ENCODE measurements around the gene WNK1. TPM values are rescaled to one million over a fixed set of nuclear protein-coding genes. Genes with fewer than 3 reads are reported as not detected.
"Not testable (repeated sequence)": the region's sequence is repeated elsewhere in the genome, so short reads cannot be mapped to it uniquely, and the experiment has no call there.

WNK1 gene
- total and polyA plus RNA-seq, 2 donors, result 71.0 to 155 TPM

GRCh38 chr12:778615-779014, 26.2 kb downstream of the WNK1 start:
- no peak for DNase-seq (ENCODE audit: extremely low spot score)
- 90% methylated on average over 6 of the region's 6 CpGs for WGBS
- Histone ChIP-seq H3K4me1 (ENCODE audit: insufficient read depth) (peaks cover 2% of the 10 kb centered on the region), H3K36me3 (ENCODE audit: insufficient read depth) (no peaks in the 10 kb centered on the region), H3K27ac (ENCODE audit: low read depth) (no peak overlapping the region), H3K4me3 (ENCODE audit: low read depth, low read length) (no peak overlapping the region)

- Histone ChIP-seq H3K36me3 (ENCODE audit: insufficient read depth) (no peaks in the 10 kb centered on the region), H3K4me1 (ENCODE audit: insufficient read depth) (peaks cover 2% of the 10 kb centered on the region), H3K4me3 (ENCODE audit: low read depth, low read length) (no peak overlapping the region), H3K27ac (ENCODE audit: low read depth) (no peak overlapping the region)
- whole genome bisulfite sequencing, result 34% methylated on average over 4 of the region's 4 CpGs
- DNase-seq (ENCODE audit: extremely low spot score), result no peak
These were observed 27.7 kb downstream of the WNK1 start for GRCh38 chr12:779745-780734.

- no peak for DNase-seq (ENCODE audit: extremely low spot score)
- Histone ChIP-seq H3K36me3 (ENCODE audit: insufficient read depth) (no peaks in the 10 kb centered on the region), H3K4me3 (ENCODE audit: low read depth, low read length) (no peak overlapping the region), H3K4me1 (ENCODE audit: insufficient read depth) (peaks cover 2% of the 10 kb centered on the region), H3K27ac (ENCODE audit: low read depth) (no peak overlapping the region)
- 83% methylated on average over 2 of the region's 2 CpGs for WGBS
These were observed 28.5 kb downstream of the WNK1 start for GRCh38 chr12:780750-781379.

GRCh38 chr12:785706-786105, 33.3 kb downstream of the WNK1 start:
- no peak overlapping the region for H3K4me3 ChIP-seq (ENCODE audit: low read depth, low read length)
- H3K27ac ChIP-seq (ENCODE audit: low read depth), result no peak overlapping the region
- H3K36me3 ChIP-seq (ENCODE audit: insufficient read depth), result no peaks in the 10 kb centered on the region
- peaks cover 2% of the 10 kb centered on the region for H3K4me1 ChIP-seq (ENCODE audit: insufficient read depth)
- WGBS, result 76% methylated on average over 2 of the region's 2 CpGs
- DNase-seq (ENCODE audit: extremely low spot score), result no peak

- Histone ChIP-seq H3K27ac (ENCODE audit: low read depth) (no peak overlapping the region), H3K4me1 (ENCODE audit: insufficient read depth) (no peaks in the 10 kb centered on the region), H3K4me3 (ENCODE audit: low read depth, low read length) (no peak overlapping the region), H3K36me3 (ENCODE audit: insufficient read depth) (no peaks in the 10 kb centered on the region)
- WGBS, result 97% methylated on average over 4 of the region's 4 CpGs
- DNase-seq (ENCODE audit: extremely low spot score), result no peak
These were observed 35.9 kb downstream of the WNK1 start for GRCh38 chr12:788288-788687.

GRCh38 chr12:788762-789161, 36.4 kb downstream of the WNK1 start:
- not testable (repeated sequence) for H3K4me3 ChIP-seq (ENCODE audit: low read depth, low read length); H3K27ac ChIP-seq (ENCODE audit: low read depth); H3K36me3 ChIP-seq (ENCODE audit: insufficient read depth); H3K4me1 ChIP-seq (ENCODE audit: insufficient read depth); DNase-seq (ENCODE audit: extremely low spot score)
- 94% methylated on average over 4 of the region's 4 CpGs for WGBS

- H3K36me3 ChIP-seq (ENCODE audit: insufficient read depth), result no peaks in the 10 kb centered on the region
- no peak for DNase-seq (ENCODE audit: extremely low spot score)
- no peak overlapping the region for H3K27ac ChIP-seq (ENCODE audit: low read depth)
- no peak overlapping the region for H3K4me3 ChIP-seq (ENCODE audit: low read depth, low read length)
- WGBS, result 55% methylated on average over 3 of the region's 3 CpGs
- H3K4me1 ChIP-seq (ENCODE audit: insufficient read depth), result no peaks in the 10 kb centered on the region
These were observed 37.6 kb downstream of the WNK1 start for GRCh38 chr12:789852-790563.

GRCh38 chr12:790608-791007, 38.2 kb downstream of the WNK1 start:
- Histone ChIP-seq H3K27ac (ENCODE audit: low read depth) (no peak overlapping the region), H3K36me3 (ENCODE audit: insufficient read depth) (no peaks in the 10 kb centered on the region), H3K4me1 (ENCODE audit: insufficient read depth) (no peaks in the 10 kb centered on the region), H3K4me3 (ENCODE audit: low read depth, low read length) (no peak overlapping the region)
- DNase-seq (ENCODE audit: extremely low spot score), result no peak
- WGBS, result 60% methylated on average over 1 of the region's 1 CpG

- Histone ChIP-seq H3K36me3 (ENCODE audit: insufficient read depth) (no peaks in the 10 kb centered on the region), H3K4me1 (ENCODE audit: insufficient read depth) (no peaks in the 10 kb centered on the region), H3K4me3 (ENCODE audit: low read depth, low read length) (no peak overlapping the region), H3K27ac (ENCODE audit: low read depth) (no peak overlapping the region)
- no peak for DNase-seq (ENCODE audit: extremely low spot score)
- 85% methylated on average over 3 of the region's 3 CpGs for WGBS
These were observed 40.7 kb downstream of the WNK1 start for GRCh38 chr12:793037-793436.

GRCh38 chr12:793711-794110, 41.3 kb downstream of the WNK1 start:
- no peaks in the 10 kb centered on the region for H3K36me3 ChIP-seq (ENCODE audit: insufficient read depth)
- DNase-seq (ENCODE audit: extremely low spot score), result no peak
- H3K27ac ChIP-seq (ENCODE audit: low read depth), result no peak overlapping the region
- H3K4me1 ChIP-seq (ENCODE audit: insufficient read depth), result no peaks in the 10 kb centered on the region
- no peak overlapping the region for H3K4me3 ChIP-seq (ENCODE audit: low read depth, low read length)

GRCh38 chr12:795305-795704, 42.9 kb downstream of the WNK1 start:
- no peak overlapping the region for H3K27ac ChIP-seq (ENCODE audit: low read depth)
- no peaks in the 10 kb centered on the region for H3K36me3 ChIP-seq (ENCODE audit: insufficient read depth)
- H3K4me3 ChIP-seq (ENCODE audit: low read depth, low read length), result no peak overlapping the region
- 70% methylated on average over 4 of the region's 4 CpGs for WGBS
- no peaks in the 10 kb centered on the region for H3K4me1 ChIP-seq (ENCODE audit: insufficient read depth)
- no peak for DNase-seq (ENCODE audit: extremely low spot score)

GRCh38 chr12:800401-800800, 48.0 kb downstream of the WNK1 start:
- Histone ChIP-seq H3K4me3 (ENCODE audit: low read depth, low read length) (no peak overlapping the region), H3K27ac (ENCODE audit: low read depth) (no peak overlapping the region), H3K36me3 (ENCODE audit: insufficient read depth) (no peaks in the 10 kb centered on the region), H3K4me1 (ENCODE audit: insufficient read depth) (no peaks in the 10 kb centered on the region)
- no peak for DNase-seq (ENCODE audit: extremely low spot score)

GRCh38 chr12:802242-803120, 50.1 kb downstream of the WNK1 start:
- Histone ChIP-seq H3K4me3 (ENCODE audit: low read depth, low read length) (no peak overlapping the region), H3K27ac (ENCODE audit: low read depth) (no peak overlapping the region), H3K36me3 (ENCODE audit: insufficient read depth) (no peaks in the 10 kb centered on the region), H3K4me1 (ENCODE audit: insufficient read depth) (no peaks in the 10 kb centered on the region)
- WGBS, result 50% methylated on average over 3 of the region's 3 CpGs
- no peak for DNase-seq (ENCODE audit: extremely low spot score)
